HG02852 (cell line): ENCODE measurements around the gene FLT3.

Experiments
- ATAC-seq: cut with Tn5 transposase; IDR thresholded peaks from one replicate; pipeline ENCODE4 v1.9.1; 2021; ENCODE audit warnings: mild to moderate bottlenecking, moderate library complexity; ENCODE audit not compliant: unreplicated experiment

Gene FLT3

DNA sequence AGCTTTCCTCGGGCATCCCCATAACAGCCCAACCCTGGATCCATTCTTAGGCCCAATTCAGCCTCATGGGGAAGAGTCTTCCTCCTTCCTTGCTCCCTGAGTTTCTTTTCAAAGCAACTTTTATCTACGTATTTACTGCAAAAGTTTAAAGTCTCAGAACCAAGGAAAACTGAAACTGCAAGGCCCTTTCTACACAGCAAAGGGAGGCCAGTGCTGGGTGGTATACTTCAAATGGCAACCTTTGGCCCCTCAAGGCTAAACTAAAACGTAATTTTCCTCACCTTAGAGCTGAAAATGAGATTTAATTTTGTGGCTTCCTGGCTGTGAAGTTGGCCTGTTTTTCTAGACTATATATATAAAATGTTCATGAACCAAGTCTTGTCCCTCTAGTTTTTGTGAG lies 136.9 kb downstream of the FLT3 start:
- no peak for ATAC-seq

- no peak for ATAC-seq
Observed at GRCh38 chr13:27962982-27963381, 137.4 kb downstream of the FLT3 start.

- ATAC-seq: no peak
Observed at GRCh38 chr13:27962128-27962841, 138.1 kb downstream of the FLT3 start.

GRCh38 chr13:27961227-27962085 lies 138.9 kb downstream of the FLT3 start:
- ATAC-seq: no peak

GRCh38 chr13:27960362-27961226 lies 139.8 kb downstream of the FLT3 start:
- ATAC-seq: no peak

- no peak for ATAC-seq
Observed at GRCh38 chr13:27959976-27960361, 140.4 kb downstream of the FLT3 start.

- no peak for ATAC-seq
Observed at GRCh38 chr13:27956576-27957300, 143.6 kb downstream of the FLT3 start.

DNA sequence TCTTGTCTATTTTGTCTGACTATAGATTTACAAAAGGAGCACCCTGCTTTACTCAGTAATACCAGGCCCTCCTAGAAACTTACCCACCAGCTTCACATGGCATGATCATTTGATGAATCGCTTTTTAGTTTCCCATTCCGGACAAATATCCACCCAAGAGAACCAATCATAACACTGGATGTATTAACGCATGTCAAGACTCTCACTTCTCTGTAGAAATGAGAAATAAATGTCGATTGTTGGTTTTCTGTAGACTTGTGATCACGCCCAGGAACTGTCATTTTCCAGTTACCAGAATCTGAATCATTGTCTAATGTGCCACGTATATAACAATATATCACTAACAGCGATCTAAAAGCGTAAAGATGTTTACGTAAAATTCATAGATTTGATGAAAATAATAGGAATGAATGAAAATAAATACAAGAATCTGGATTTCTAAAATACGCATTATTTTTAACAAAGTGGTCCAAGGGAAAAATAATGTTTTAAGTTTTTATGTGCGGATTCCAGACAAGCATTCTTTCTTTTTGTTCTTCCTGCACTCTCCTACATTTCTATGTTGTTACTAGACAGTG lies 145.3 kb downstream of the FLT3 start:
- ATAC-seq: no peak

- peak; percentile 24 for ATAC-seq
Observed at GRCh38 chr13:27954406-27954851, 145.9 kb downstream of the FLT3 start.

GRCh38 chr13:27953676-27954405 lies 146.5 kb downstream of the FLT3 start:
- peak; percentile 78 for ATAC-seq
